Adipocyte (in vitro differentiated cells): ENCODE results near the gene KIF3A.

Source experiments
- DNase-seq: peaks from one replicate; pipeline ENCODE4 v3.0.0-alpha.2; 2015; ENCODE audit warnings: low read depth
- H3K27me3 ChIP-seq: replicated peaks from 2 replicates; pipeline ENCODE4 v1.7.0; 2013; ENCODE audit warnings: mild to moderate bottlenecking, low read length, moderate library complexity; ENCODE audit not compliant: control insufficient read depth, insufficient read depth
- H3K36me3 ChIP-seq: 2 replicates; pipeline ENCODE4 v1.7.0; 2013; ENCODE audit warnings: low read length, mild to moderate bottlenecking, moderate library complexity; ENCODE audit not compliant: control insufficient read depth, insufficient read depth, severe bottlenecking
- H3K4me1 ChIP-seq: 2 replicates; pipeline ENCODE4 v1.7.0; 2013; ENCODE audit warnings: mild to moderate bottlenecking, low read length, moderate library complexity; ENCODE audit not compliant: control insufficient read depth, insufficient read depth
- H3K4me3 ChIP-seq: 2 replicates; pipeline ENCODE4 v1.7.0; 2013; ENCODE audit warnings: mild to moderate bottlenecking, low read length, moderate library complexity
- H3K9ac ChIP-seq: 2 replicates; pipeline ENCODE4 v1.7.0; 2013; ENCODE audit warnings: mild to moderate bottlenecking, low read length, moderate library complexity
- H3K9me3 ChIP-seq: 2 replicates; pipeline ENCODE4 v1.7.0; 2013; ENCODE audit warnings: mild to moderate bottlenecking, low read length, moderate library complexity; ENCODE audit not compliant: control insufficient read depth

Gene KIF3A

GRCh38 chr5:132776938-132777208, 39.5 kb upstream of the KIF3A start:
- DNase-seq = no peak
- no peaks in the 10 kb centered on the region for H3K27me3 ChIP-seq
- peaks cover 24% of the 10 kb centered on the region for H3K4me1 ChIP-seq
- H3K9ac ChIP-seq = peak overlapping the region; percentile 81
- H3K4me3 ChIP-seq = peak overlapping the region; percentile 86
- no peaks in the 10 kb centered on the region for H3K9me3 ChIP-seq
- H3K36me3 ChIP-seq = no peaks in the 10 kb centered on the region

- no peaks in the 10 kb centered on the region for H3K36me3 ChIP-seq
- no peaks in the 10 kb centered on the region for H3K9me3 ChIP-seq
- H3K27me3 ChIP-seq = no peaks in the 10 kb centered on the region
- H3K4me1 ChIP-seq = peaks cover 29% of the 10 kb centered on the region
- peak overlapping the region; percentile 86 for H3K4me3 ChIP-seq
- peak overlapping the region; percentile 81 for H3K9ac ChIP-seq
- peak; percentile 75 for DNase-seq
These were observed 39.0 kb upstream of the KIF3A start for GRCh38 chr5:132776131-132776937.

GRCh38 chr5:132775476-132775961, 38.2 kb upstream of the KIF3A start:
- peaks cover 37% of the 10 kb centered on the region for H3K4me1 ChIP-seq
- peak overlapping the region; percentile 86 for H3K4me3 ChIP-seq
- H3K9me3 ChIP-seq = no peaks in the 10 kb centered on the region
- peak; percentile 66 for DNase-seq
- no peaks in the 10 kb centered on the region for H3K27me3 ChIP-seq
- no peaks in the 10 kb centered on the region for H3K36me3 ChIP-seq
- peak overlapping the region; percentile 81 for H3K9ac ChIP-seq

GRCh38 chr5:132774896-132775295, 37.5 kb upstream of the KIF3A start:
- Histone ChIP-seq H3K9ac (no peak overlapping the region), H3K4me1 (peaks cover 39% of the 10 kb centered on the region), H3K9me3 (no peaks in the 10 kb centered on the region), H3K4me3 (no peak overlapping the region), H3K27me3 (no peaks in the 10 kb centered on the region), H3K36me3 (no peaks in the 10 kb centered on the region)
- no peak for DNase-seq

- Histone ChIP-seq H3K36me3 (no peaks in the 10 kb centered on the region), H3K4me1 (peaks cover 39% of the 10 kb centered on the region), H3K9ac (no peak overlapping the region), H3K4me3 (no peak overlapping the region), H3K9me3 (no peaks in the 10 kb centered on the region), H3K27me3 (no peaks in the 10 kb centered on the region)
- DNase-seq = no peak
These were observed 37.1 kb upstream of the KIF3A start for GRCh38 chr5:132774406-132774805.

- no peak for DNase-seq
- Histone ChIP-seq H3K27me3 (no peaks in the 10 kb centered on the region), H3K4me3 (no peak overlapping the region), H3K36me3 (no peaks in the 10 kb centered on the region), H3K9ac (no peak overlapping the region), H3K9me3 (no peaks in the 10 kb centered on the region), H3K4me1 (peaks cover 39% of the 10 kb centered on the region)
These were observed 36.4 kb upstream of the KIF3A start for GRCh38 chr5:132773601-132774355.

- Histone ChIP-seq H3K36me3 (no peaks in the 10 kb centered on the region), H3K27me3 (no peaks in the 10 kb centered on the region), H3K4me1 (peaks cover 41% of the 10 kb centered on the region), H3K9me3 (no peaks in the 10 kb centered on the region), H3K9ac (no peak overlapping the region), H3K4me3 (no peak overlapping the region)
- no peak for DNase-seq
These were observed 35.8 kb upstream of the KIF3A start for GRCh38 chr5:132773114-132773513.

- Histone ChIP-seq H3K9ac (no peak overlapping the region), H3K9me3 (no peaks in the 10 kb centered on the region), H3K36me3 (no peaks in the 10 kb centered on the region), H3K27me3 (no peaks in the 10 kb centered on the region), H3K4me3 (no peak overlapping the region), H3K4me1 (peaks cover 46% of the 10 kb centered on the region)
- DNase-seq = no peak
These were observed 35.1 kb upstream of the KIF3A start for GRCh38 chr5:132772291-132773070.

GRCh38 chr5:132771503-132771998, 34.2 kb upstream of the KIF3A start:
- H3K9ac ChIP-seq = no peak overlapping the region
- H3K36me3 ChIP-seq = no peaks in the 10 kb centered on the region
- no peak overlapping the region for H3K4me3 ChIP-seq
- no peaks in the 10 kb centered on the region for H3K27me3 ChIP-seq
- H3K9me3 ChIP-seq = no peaks in the 10 kb centered on the region
- peaks cover 52% of the 10 kb centered on the region for H3K4me1 ChIP-seq
- peak; percentile 50 for DNase-seq

GRCh38 chr5:132770476-132771159, 33.3 kb upstream of the KIF3A start:
- DNase-seq = no peak
- peaks cover 48% of the 10 kb centered on the region for H3K4me1 ChIP-seq
- no peaks in the 10 kb centered on the region for H3K9me3 ChIP-seq
- H3K4me3 ChIP-seq = no peak overlapping the region
- no peak overlapping the region for H3K9ac ChIP-seq
- H3K36me3 ChIP-seq = no peaks in the 10 kb centered on the region
- H3K27me3 ChIP-seq = no peaks in the 10 kb centered on the region
